ENCODE measurements around the gene MRPL44.
"Not testable (repeated sequence)": the region's sequence is repeated elsewhere in the genome, so short reads cannot be mapped to it uniquely, and the experiment has no call there.

Gene MRPL44

GRCh38 chr2:223972656-223973102, 15.4 kb downstream of the MRPL44 start:
- no peak for DNase-seq

- DNase-seq = no peak
These were observed 16.3 kb downstream of the MRPL44 start for GRCh38 chr2:223973606-223974005.

- no peak for DNase-seq
These were observed 19.5 kb downstream of the MRPL44 start for GRCh38 chr2:223976635-223977226.

- no peak for DNase-seq
These were observed 21.2 kb downstream of the MRPL44 start for GRCh38 chr2:223978451-223978850.

GRCh38 chr2:223979730-223980396, 22.6 kb downstream of the MRPL44 start:
- no peak for DNase-seq

GRCh38 chr2:223980397-223980735, 23.1 kb downstream of the MRPL44 start:
- no peak for DNase-seq

- no peak for DNase-seq
These were observed 23.5 kb downstream of the MRPL44 start for GRCh38 chr2:223980803-223981202.

GRCh38 chr2:223981241-223981640, 24.0 kb downstream of the MRPL44 start:
- no peak for DNase-seq

- DNase-seq = no peak
These were observed 32.1 kb downstream of the MRPL44 start for GRCh38 chr2:223989206-223989855.

- DNase-seq = no peak
These were observed 32.6 kb downstream of the MRPL44 start for GRCh38 chr2:223989856-223990232.

- no peak for DNase-seq
These were observed 34.3 kb downstream of the MRPL44 start for GRCh38 chr2:223991611-223992010.

GRCh38 chr2:223993634-223994232, 36.5 kb downstream of the MRPL44 start:
- DNase-seq = peak; percentile 12 to 70 (median 51)

GRCh38 chr2:223994562-223995162, 37.4 kb downstream of the MRPL44 start:
- no peak for DNase-seq

- DNase-seq = no peak
These were observed 38.3 kb downstream of the MRPL44 start for GRCh38 chr2:223995569-223995968.

- DNase-seq = no peak
These were observed 39.1 kb downstream of the MRPL44 start for GRCh38 chr2:223996391-223996790.

GRCh38 chr2:223997938-223998337, 40.7 kb downstream of the MRPL44 start:
- no peak for DNase-seq

GRCh38 chr2:223998948-223999347, 41.7 kb downstream of the MRPL44 start:
- no peak for DNase-seq

- DNase-seq = no peak
These were observed 42.6 kb downstream of the MRPL44 start for GRCh38 chr2:223999862-224000261.

- DNase-seq = not testable (repeated sequence)
These were observed 43.4 kb downstream of the MRPL44 start for GRCh38 chr2:224000662-224001061.

- DNase-seq = no peak
These were observed 46.9 kb downstream of the MRPL44 start for GRCh38 chr2:224004105-224004695.

- no peak for DNase-seq
These were observed 51.5 kb downstream of the MRPL44 start for GRCh38 chr2:224008702-224009261.

GRCh38 chr2:224009605-224010315, 52.5 kb downstream of the MRPL44 start:
- DNase-seq = no peak
